Esophagus (tissue), 2 donors: ENCODE data around the gene ZP1. TPM values are rescaled to one million over a fixed set of nuclear protein-coding genes. Genes with fewer than 3 reads are reported as not detected.

Experiments used
- H3K27ac ChIP-seq, 2 donors: one replicate each; pipeline ENCODE4 v1.5.1; 2013; ENCODE audit warnings: low read depth in 2 of 2, mild to moderate bottlenecking in 2 of 2, inconsistent platforms in 1 of 2, low read length in 1 of 2, moderate library complexity in 1 of 2
- H3K27me3 ChIP-seq, 2 donors: one replicate each; pipeline ENCODE4 v1.6.1; 2013; ENCODE audit warnings: low read length in 2 of 2, control low read depth in 1 of 2, mild to moderate bottlenecking in 1 of 2; ENCODE audit not compliant: insufficient read depth in 2 of 2, control insufficient read depth in 1 of 2
- H3K36me3 ChIP-seq, 2 donors: one replicate each; pipeline ENCODE4 v1.6.1; 2013; ENCODE audit warnings: low read length in 1 of 2; ENCODE audit not compliant: control insufficient read depth in 2 of 2, insufficient read depth in 2 of 2
- H3K4me1 ChIP-seq, 2 donors: one replicate each; pipeline ENCODE4 v1.6.1; 2013; ENCODE audit warnings: low read length in 1 of 2; ENCODE audit not compliant: control insufficient read depth in 2 of 2, insufficient read depth in 2 of 2
- H3K4me3 ChIP-seq, 2 donors: one replicate each; pipeline ENCODE4 v1.5.1; 2013; ENCODE audit warnings: low read length in 2 of 2, mild to moderate bottlenecking in 2 of 2, low read depth in 1 of 2, moderate library complexity in 1 of 2
- H3K9me3 ChIP-seq, 2 donors: one replicate each; pipeline ENCODE4 v1.6.1; 2013; ENCODE audit warnings: mild to moderate bottlenecking in 2 of 2, low read depth in 1 of 2, low read length in 1 of 2, moderate library complexity in 1 of 2; ENCODE audit not compliant: control insufficient read depth in 2 of 2, insufficient read depth in 1 of 2
- WGBS, 2 donors: extraction: QIAGEN DNeasy Blood & Tissue Kit; methylation state at CpG; one replicate each; pipeline ENCODE4 v1.1.7; 2013; 5-methylcytosine and 5-hydroxymethylcytosine counted together
- polyA plus RNA-seq, 2 donors: library from polyadenylated mRNA; stranded (reverse); fragments of 200-250 nt; gene quantifications; one replicate each; pipeline ENCODE4 v1.2.3, GENCODE V29; 2013
- donor health status: healthy with polysubstance abuse.
- donor health status: Bipolar disorder and iron deficiency.

The ZP1 gene
- polyA plus RNA-seq, 2 donors: 0.06 to 0.08 TPM

GRCh38 chr11:60875366-60876167 is 8.2 kb downstream of the ZP1 start:
- peaks cover 0 to 2% of the 10 kb centered on the region in 2 donors for H3K36me3 ChIP-seq
- H3K4me1 ChIP-seq: peaks cover 2 to 5% of the 10 kb centered on the region in 2 donors
- no peak overlapping the region for H3K27ac ChIP-seq
- WGBS, 2 donors: 79 to 81% methylated on average over 7 of the region's 7 CpGs
- no peaks in the 10 kb centered on the region for H3K9me3 ChIP-seq
- H3K27me3 ChIP-seq: no peaks in the 10 kb centered on the region
- H3K4me3 ChIP-seq: no peak overlapping the region

GRCh38 chr11:60876168-60876485 is 8.8 kb downstream of the ZP1 start:
- 98% methylated on average over 2 of the region's 2 CpGs for WGBS, 2 donors

GRCh38 chr11:60878245-60879101 is 11.1 kb downstream of the ZP1 start:
- no peaks in the 10 kb centered on the region for H3K9me3 ChIP-seq
- H3K27me3 ChIP-seq: no peaks in the 10 kb centered on the region
- peak overlapping the region; percentile 13 to 76 for H3K27ac ChIP-seq
- H3K4me1 ChIP-seq: peaks cover 0 to 2% of the 10 kb centered on the region in 2 donors
- H3K4me3 ChIP-seq: no peak overlapping the region
- 67 to 73% methylated on average over 5 of the region's 5 CpGs for WGBS, 2 donors
- peaks cover 0 to 4% of the 10 kb centered on the region in 2 donors for H3K36me3 ChIP-seq

More at GRCh38 chr11:60876168-60876485, 8.8 kb downstream of the ZP1 start:
- peaks cover 2 to 5% of the 10 kb centered on the region in 2 donors for H3K4me1 ChIP-seq
- no peak overlapping the region for H3K4me3 ChIP-seq
- H3K27me3 ChIP-seq: no peaks in the 10 kb centered on the region
- no peak overlapping the region for H3K27ac ChIP-seq
- peaks cover 0 to 4% of the 10 kb centered on the region in 2 donors for H3K36me3 ChIP-seq
- no peaks in the 10 kb centered on the region for H3K9me3 ChIP-seq

- no peaks in the 10 kb centered on the region for H3K9me3 ChIP-seq
- peaks cover 0 to 4% of the 10 kb centered on the region in 2 donors for H3K36me3 ChIP-seq
- 79 to 93% methylated on average over 1 of the region's 1 CpG for WGBS, 2 donors
- peaks cover 0 to 2% of the 10 kb centered on the region in 2 donors for H3K4me1 ChIP-seq
- no peaks in the 10 kb centered on the region for H3K27me3 ChIP-seq
- H3K27ac ChIP-seq: no peak overlapping the region
- H3K4me3 ChIP-seq: no peak overlapping the region
These were observed 11.8 kb downstream of the ZP1 start for GRCh38 chr11:60879104-60879503.

- H3K36me3 ChIP-seq: peaks cover 0 to 4% of the 10 kb centered on the region in 2 donors
- no peaks in the 10 kb centered on the region for H3K9me3 ChIP-seq
- H3K27ac ChIP-seq: no peak overlapping the region
- no peaks in the 10 kb centered on the region for H3K27me3 ChIP-seq
- no peaks in the 10 kb centered on the region for H3K4me1 ChIP-seq
- WGBS, 2 donors: 76 to 77% methylated on average over 5 of the region's 5 CpGs
- no peak overlapping the region for H3K4me3 ChIP-seq
These were observed 12.7 kb downstream of the ZP1 start for GRCh38 chr11:60879971-60880588.

- WGBS, 2 donors: 73% methylated on average over 8 of the region's 8 CpGs
- H3K27me3 ChIP-seq: no peaks in the 10 kb centered on the region
- H3K36me3 ChIP-seq: peaks cover 0 to 4% of the 10 kb centered on the region in 2 donors
- no peak overlapping the region for H3K4me3 ChIP-seq
- H3K4me1 ChIP-seq: no peaks in the 10 kb centered on the region
- H3K27ac ChIP-seq: no peak overlapping the region
- H3K9me3 ChIP-seq: no peaks in the 10 kb centered on the region
These were observed 13.4 kb downstream of the ZP1 start for GRCh38 chr11:60880643-60881282.

- no peaks in the 10 kb centered on the region for H3K4me1 ChIP-seq
- peaks cover 0 to 7% of the 10 kb centered on the region in 2 donors for H3K36me3 ChIP-seq
- no peak overlapping the region for H3K4me3 ChIP-seq
- H3K9me3 ChIP-seq: no peaks in the 10 kb centered on the region
- H3K27ac ChIP-seq: no peak overlapping the region
- H3K27me3 ChIP-seq: no peaks in the 10 kb centered on the region
- 57 to 66% methylated on average over 5 of the region's 5 CpGs for WGBS, 2 donors
These were observed 20.2 kb downstream of the ZP1 start for GRCh38 chr11:60887556-60887955.

GRCh38 chr11:60889869-60890311 is 22.5 kb downstream of the ZP1 start:
- Histone ChIP-seq H3K36me3 (peaks cover 3 to 9% of the 10 kb centered on the region in 2 donors), H3K9me3 (no peaks in the 10 kb centered on the region), H3K4me1 (no peaks in the 10 kb centered on the region), H3K27me3 (no peaks in the 10 kb centered on the region), H3K27ac (no peak overlapping the region), H3K4me3 (no peak overlapping the region)
- 59 to 62% methylated on average over 6 of the region's 6 CpGs for WGBS, 2 donors

- 52 to 69% methylated on average over 5 of the region's 5 CpGs for WGBS, 2 donors
- no peak overlapping the region for H3K27ac ChIP-seq
These were observed 23.4 kb downstream of the ZP1 start for GRCh38 chr11:60890696-60891095.

More at GRCh38 chr11:60890696-60891095, 23.4 kb downstream of the ZP1 start:
- Histone ChIP-seq H3K4me1 (no peaks in the 10 kb centered on the region), H3K9me3 (no peaks in the 10 kb centered on the region), H3K36me3 (peaks cover 6 to 9% of the 10 kb centered on the region in 2 donors), H3K27me3 (no peaks in the 10 kb centered on the region), H3K4me3 (no peak overlapping the region)
